Measurements from ENCODE around the gene PTPRS. TPM values are rescaled to one million over a fixed set of nuclear protein-coding genes. Genes with fewer than 3 reads are reported as not detected.

The PTPRS gene
- total RNA-seq, 1 donor from 2014 or later = 167 TPM

DNA sequence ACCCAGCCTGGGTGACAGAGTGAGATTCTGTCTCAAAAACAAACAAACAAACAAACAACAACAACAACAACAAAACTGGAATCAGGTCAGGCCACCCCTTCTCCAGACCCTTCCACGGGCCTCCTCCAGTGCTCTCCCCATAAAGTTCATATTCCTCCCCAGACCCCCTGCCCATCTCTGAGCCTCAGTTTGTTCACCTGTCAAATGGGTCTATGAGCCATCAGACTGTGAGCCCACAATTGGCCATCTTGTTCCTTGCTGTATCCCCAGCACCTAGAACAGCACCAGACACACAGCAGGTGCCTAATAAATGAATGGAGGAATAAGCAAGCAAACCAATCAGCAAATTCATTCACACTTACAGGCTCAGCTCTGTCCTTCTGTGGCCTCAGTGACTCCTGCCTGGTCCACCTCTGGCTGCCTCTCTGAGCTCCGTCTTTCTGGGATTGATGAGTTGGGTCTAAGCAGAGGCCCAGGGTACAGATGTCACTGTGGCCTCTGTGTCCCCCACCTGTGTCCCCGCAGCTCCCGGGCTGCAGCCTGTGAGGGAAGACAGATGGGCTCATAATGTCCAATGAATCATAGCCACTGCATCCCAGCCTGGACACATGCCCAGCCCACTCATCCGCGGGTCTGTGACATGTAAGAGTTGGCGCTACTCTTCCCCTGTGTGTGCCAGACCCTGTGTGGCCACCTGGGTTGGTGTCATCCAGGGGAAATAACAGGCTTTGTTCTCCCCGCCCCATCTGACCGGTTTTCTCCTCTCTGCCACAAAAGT is 19.6 kb upstream of the PTPRS start:
- H3K27me3 ChIP-seq = peaks cover 24% of the 10 kb centered on the region
- H3K36me3 ChIP-seq = no peaks in the 10 kb centered on the region
- H3K4me1 Mint-ChIP-seq = peaks cover 13% of the 10 kb centered on the region
- no peak overlapping the region for H3K9ac ChIP-seq
- no peak for DNase-seq (ENCODE audit: low spot score)
- no peaks in the 10 kb centered on the region for H3K9me3 ChIP-seq (ENCODE audit: low read depth)
- no peak for TF ChIP-seq EZH2phosphoT487 (IDR thresholded peaks at IDR 0.05)
- TF ChIP-seq, protein P1, sequence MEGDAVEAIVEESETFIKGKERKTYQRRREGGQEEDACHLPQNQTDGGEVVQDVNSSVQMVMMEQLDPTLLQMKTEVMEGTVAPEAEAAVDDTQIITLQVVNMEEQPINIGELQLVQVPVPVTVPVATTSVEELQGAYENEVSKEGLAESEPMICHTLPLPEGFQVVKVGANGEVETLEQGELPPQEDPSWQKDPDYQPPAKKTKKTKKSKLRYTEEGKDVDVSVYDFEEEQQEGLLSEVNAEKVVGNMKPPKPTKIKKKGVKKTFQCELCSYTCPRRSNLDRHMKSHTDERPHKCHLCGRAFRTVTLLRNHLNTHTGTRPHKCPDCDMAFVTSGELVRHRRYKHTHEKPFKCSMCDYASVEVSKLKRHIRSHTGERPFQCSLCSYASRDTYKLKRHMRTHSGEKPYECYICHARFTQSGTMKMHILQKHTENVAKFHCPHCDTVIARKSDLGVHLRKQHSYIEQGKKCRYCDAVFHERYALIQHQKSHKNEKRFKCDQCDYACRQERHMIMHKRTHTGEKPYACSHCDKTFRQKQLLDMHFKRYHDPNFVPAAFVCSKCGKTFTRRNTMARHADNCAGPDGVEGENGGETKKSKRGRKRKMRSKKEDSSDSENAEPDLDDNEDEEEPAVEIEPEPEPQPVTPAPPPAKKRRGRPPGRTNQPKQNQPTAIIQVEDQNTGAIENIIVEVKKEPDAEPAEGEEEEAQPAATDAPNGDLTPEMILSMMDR (IDR thresholded peaks at IDR 0.05) = no peak
- no peak for TF ChIP-seq EZH2 (IDR thresholded peaks at IDR 0.05)
- H3K36me3 Mint-ChIP-seq = no peaks in the 10 kb centered on the region
- no peaks in the 10 kb centered on the region for H4K20me1 ChIP-seq (ENCODE audit: low read depth)
- H3K27ac ChIP-seq = no peak overlapping the region
- no peak overlapping the region for H2AFZ ChIP-seq (replicated peaks)
- H3K79me2 ChIP-seq (ENCODE audit: low read depth) = no peaks in the 10 kb centered on the region
- H3F3A ChIP-seq (ENCODE audit: low read depth) = peaks cover 6% of the 10 kb centered on the region
- H3K9me3 Mint-ChIP-seq = no peaks in the 10 kb centered on the region
- H3K4me1 ChIP-seq = peaks cover 5% of the 10 kb centered on the region
- peak overlapping the region; percentile 66 for H3K27ac Mint-ChIP-seq
- peak overlapping the region; percentile 35 for H3K4me3 Mint-ChIP-seq
- H3K4me3 ChIP-seq = no peak overlapping the region
- H3K4me2 ChIP-seq = no peak overlapping the region
- peaks cover 12% of the 10 kb centered on the region for H3K27me3 Mint-ChIP-seq (ENCODE audit: insufficient read depth, low read depth)

DNA sequence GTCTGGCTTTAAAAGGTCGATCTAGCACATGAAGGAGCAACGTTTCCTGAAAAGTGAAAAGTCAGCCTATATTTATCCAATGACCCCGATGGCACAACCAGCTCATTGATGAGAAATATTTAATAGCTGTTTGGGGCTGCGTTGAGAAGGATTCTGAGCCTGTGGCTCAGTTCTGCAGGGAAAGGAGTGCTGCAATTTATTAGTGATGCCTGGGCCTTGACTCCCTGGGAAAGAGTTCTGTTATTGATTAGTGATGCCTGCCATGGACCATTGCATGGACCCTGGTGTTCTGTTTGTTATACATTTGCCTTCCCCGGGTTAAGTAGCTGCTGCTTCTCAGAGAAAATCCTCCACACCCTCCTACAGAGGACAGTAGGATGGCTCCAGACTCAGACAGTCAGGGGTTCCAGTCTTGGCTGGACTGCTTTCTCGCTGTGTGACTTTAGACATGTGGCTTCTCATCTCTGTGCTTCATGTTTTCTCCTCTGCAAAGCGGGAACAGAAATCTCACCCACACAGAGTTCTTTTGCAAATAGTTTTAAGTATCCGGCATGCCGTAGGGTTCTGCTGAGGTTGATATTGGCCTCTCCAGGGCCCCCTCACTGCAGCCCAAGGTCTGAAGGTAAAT is 17.7 kb upstream of the PTPRS start:
- H4K20me1 ChIP-seq (ENCODE audit: low read depth) = no peaks in the 10 kb centered on the region
- H3K36me3 Mint-ChIP-seq = no peaks in the 10 kb centered on the region
- no peaks in the 10 kb centered on the region for H3K4me1 ChIP-seq
- H3K27me3 Mint-ChIP-seq (ENCODE audit: insufficient read depth, low read depth) = peaks cover 14% of the 10 kb centered on the region
- no peak overlapping the region for H2AFZ ChIP-seq (replicated peaks)
- H3K27ac ChIP-seq = no peak overlapping the region
- no peaks in the 10 kb centered on the region for H3K9me3 Mint-ChIP-seq
- no peaks in the 10 kb centered on the region for H3K9me3 ChIP-seq (ENCODE audit: low read depth)
- no peak overlapping the region for H3K9ac ChIP-seq
- TF ChIP-seq, protein P1 (IDR thresholded peaks at IDR 0.05) = no peak
- TF ChIP-seq EZH2phosphoT487 (IDR thresholded peaks at IDR 0.05) (no peak), EZH2 (IDR thresholded peaks at IDR 0.05) (no peak)
- H3K27ac Mint-ChIP-seq = peak overlapping the region; percentile 69
- no peaks in the 10 kb centered on the region for H3K36me3 ChIP-seq
- H3K4me1 Mint-ChIP-seq = peaks cover 6% of the 10 kb centered on the region
- peak; percentile 62 for DNase-seq (ENCODE audit: low spot score)
- H3K79me2 ChIP-seq (ENCODE audit: low read depth) = no peaks in the 10 kb centered on the region
- no peak overlapping the region for H3K4me2 ChIP-seq
- no peak overlapping the region for H3K4me3 ChIP-seq
- peaks cover 3% of the 10 kb centered on the region for H3F3A ChIP-seq (ENCODE audit: low read depth)
- H3K27me3 ChIP-seq = peaks cover 24% of the 10 kb centered on the region
- no peak overlapping the region for H3K4me3 Mint-ChIP-seq

DNA sequence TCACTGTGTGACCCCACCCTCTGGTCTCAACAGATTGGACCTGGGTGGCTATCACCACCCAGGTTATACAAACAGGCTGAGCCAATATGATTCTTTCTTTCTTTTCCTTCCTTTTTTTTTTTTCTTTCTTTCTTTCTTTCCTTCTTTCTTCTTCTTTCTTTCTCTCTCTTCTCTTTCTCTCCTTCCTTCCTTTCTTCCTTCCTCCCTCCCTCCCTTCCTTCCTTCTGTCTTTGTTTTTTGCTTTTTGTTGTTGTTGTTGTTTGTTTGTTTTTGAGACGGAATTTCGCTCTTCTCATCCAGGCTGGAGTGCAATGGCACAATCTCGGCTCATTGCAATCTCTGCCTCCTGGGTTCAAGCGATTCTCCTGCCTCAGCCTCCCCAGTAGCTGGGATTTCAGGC is 17.0 kb upstream of the PTPRS start:
- no peak overlapping the region for H3K4me3 Mint-ChIP-seq
- peaks cover 14% of the 10 kb centered on the region for H3K27me3 Mint-ChIP-seq (ENCODE audit: insufficient read depth, low read depth)

DNA sequence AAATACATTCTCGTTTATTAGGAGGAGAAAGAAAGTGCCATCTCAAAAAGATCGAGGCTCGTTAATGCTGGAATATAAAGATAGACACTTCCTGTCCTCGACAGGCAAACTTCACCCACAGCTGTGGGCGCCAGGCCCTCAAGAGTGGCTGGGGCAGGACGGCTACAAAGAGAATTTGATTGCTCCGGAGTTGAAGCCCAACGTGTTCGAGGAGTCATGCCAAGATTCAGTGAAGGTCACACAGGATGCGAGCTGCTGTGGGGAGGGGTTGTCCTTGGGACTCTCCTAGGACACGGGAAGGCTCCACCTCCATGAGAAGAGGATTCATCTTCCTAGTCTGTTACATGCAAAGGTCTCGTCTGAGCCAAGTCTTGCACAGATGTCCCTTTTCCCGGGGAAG is 16.3 kb upstream of the PTPRS start:
- H3K9me3 ChIP-seq (ENCODE audit: low read depth) = no peaks in the 10 kb centered on the region
- no peak overlapping the region for H3K27ac ChIP-seq
- peaks cover 7% of the 10 kb centered on the region for H3F3A ChIP-seq (ENCODE audit: low read depth)
- no peaks in the 10 kb centered on the region for H3K79me2 ChIP-seq (ENCODE audit: low read depth)
- H3K4me3 ChIP-seq = no peak overlapping the region
- H3K4me1 ChIP-seq = peaks cover 9% of the 10 kb centered on the region
- peaks cover 24% of the 10 kb centered on the region for H3K27me3 ChIP-seq
- H3K36me3 ChIP-seq = no peaks in the 10 kb centered on the region
- no peaks in the 10 kb centered on the region for H3K9me3 Mint-ChIP-seq
- TF ChIP-seq EZH2phosphoT487 (IDR thresholded peaks at IDR 0.05) = no peak
- TF ChIP-seq, protein P1 (IDR thresholded peaks at IDR 0.05) = no peak
- TF ChIP-seq EZH2 (IDR thresholded peaks at IDR 0.05) = no peak
- H3K27ac Mint-ChIP-seq = no peak overlapping the region
- no peak overlapping the region for H2AFZ ChIP-seq (replicated peaks)
- no peaks in the 10 kb centered on the region for H3K36me3 Mint-ChIP-seq
- H3K9ac ChIP-seq = no peak overlapping the region
- DNase-seq (ENCODE audit: low spot score) = no peak
- H3K4me3 Mint-ChIP-seq = no peak overlapping the region
- H3K4me2 ChIP-seq = no peak overlapping the region
- H3K4me1 Mint-ChIP-seq = peaks cover 12% of the 10 kb centered on the region
- peaks cover 14% of the 10 kb centered on the region for H3K27me3 Mint-ChIP-seq (ENCODE audit: insufficient read depth, low read depth)
- H4K20me1 ChIP-seq (ENCODE audit: low read depth) = no peaks in the 10 kb centered on the region

More for the DNA sequence above, 17.0 kb upstream of the PTPRS start:
- H3K36me3 Mint-ChIP-seq = no peaks in the 10 kb centered on the region
- Histone ChIP-seq H3K4me2 (no peak overlapping the region), H4K20me1 (ENCODE audit: low read depth) (no peaks in the 10 kb centered on the region), H3K9me3 (ENCODE audit: low read depth) (no peaks in the 10 kb centered on the region), H3K27ac (no peak overlapping the region), H3K79me2 (ENCODE audit: low read depth) (no peaks in the 10 kb centered on the region), H3K36me3 (no peaks in the 10 kb centered on the region), H3K9ac (no peak overlapping the region), H3F3A (ENCODE audit: low read depth) (peaks cover 5% of the 10 kb centered on the region), H3K27me3 (peaks cover 24% of the 10 kb centered on the region), H3K4me3 (no peak overlapping the region), H3K4me1 (peaks cover 2% of the 10 kb centered on the region), H2AFZ (replicated peaks) (no peak overlapping the region)
- no peak for DNase-seq (ENCODE audit: low spot score)
- H3K9me3 Mint-ChIP-seq = no peaks in the 10 kb centered on the region
- H3K27ac Mint-ChIP-seq = no peak overlapping the region
- peaks cover 6% of the 10 kb centered on the region for H3K4me1 Mint-ChIP-seq
- no peak for TF ChIP-seq EZH2phosphoT487 (IDR thresholded peaks at IDR 0.05)

Measured in neural progenitor cell (in vitro differentiated cells).